ENCODE data around the gene CPNE2.

GRCh38 chr16:57072616-57073275 is 19.6 kb upstream of the CPNE2 start:
- TF ChIP-seq, protein P1, sequence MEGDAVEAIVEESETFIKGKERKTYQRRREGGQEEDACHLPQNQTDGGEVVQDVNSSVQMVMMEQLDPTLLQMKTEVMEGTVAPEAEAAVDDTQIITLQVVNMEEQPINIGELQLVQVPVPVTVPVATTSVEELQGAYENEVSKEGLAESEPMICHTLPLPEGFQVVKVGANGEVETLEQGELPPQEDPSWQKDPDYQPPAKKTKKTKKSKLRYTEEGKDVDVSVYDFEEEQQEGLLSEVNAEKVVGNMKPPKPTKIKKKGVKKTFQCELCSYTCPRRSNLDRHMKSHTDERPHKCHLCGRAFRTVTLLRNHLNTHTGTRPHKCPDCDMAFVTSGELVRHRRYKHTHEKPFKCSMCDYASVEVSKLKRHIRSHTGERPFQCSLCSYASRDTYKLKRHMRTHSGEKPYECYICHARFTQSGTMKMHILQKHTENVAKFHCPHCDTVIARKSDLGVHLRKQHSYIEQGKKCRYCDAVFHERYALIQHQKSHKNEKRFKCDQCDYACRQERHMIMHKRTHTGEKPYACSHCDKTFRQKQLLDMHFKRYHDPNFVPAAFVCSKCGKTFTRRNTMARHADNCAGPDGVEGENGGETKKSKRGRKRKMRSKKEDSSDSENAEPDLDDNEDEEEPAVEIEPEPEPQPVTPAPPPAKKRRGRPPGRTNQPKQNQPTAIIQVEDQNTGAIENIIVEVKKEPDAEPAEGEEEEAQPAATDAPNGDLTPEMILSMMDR (IDR thresholded peaks at IDR 0.05) = no peak
- TF ChIP-seq POLR2AphosphoS5 (IDR thresholded peaks at IDR 0.05; ENCODE audit: low read depth, low read length) (no peak), REST (IDR thresholded peaks at IDR 0.05; ENCODE audit: insufficient read depth in 1 of 2, low read depth in 2 of 2, low read length in 1 of 2) (no peak), SIN3A (IDR thresholded peaks at IDR 0.05; ENCODE audit: borderline replicate concordance, insufficient read depth, low read depth, low read length) (no peak)
